SU-DHL-6 (cell line): ENCODE measurements around the gene STARD9.

ENCODE experiments used
- H2AFZ ChIP-seq: fragments of 200-600 bp; sonication (generic); 2 replicates; pipeline ENCODE4 v1.6.1; 2014; ENCODE audit warnings: low read depth, mild to moderate bottlenecking, moderate library complexity, mixed read lengths, antibody characterized with exemption, low read length; ENCODE audit not compliant: severe bottlenecking
- H3F3A ChIP-seq: fragments of 200-600 bp; shearing (Covaris generic); 2 replicates; pipeline ENCODE4 v1.6.0; 2016; ENCODE audit warnings: antibody characterized with exemption, mild to moderate bottlenecking; ENCODE audit not compliant: insufficient read depth
- H3K27ac ChIP-seq: fragments of 200-600 bp; sonication (generic); 2 replicates; pipeline ENCODE4 v1.5.1; 2016; ENCODE audit warnings: low read depth, mild to moderate bottlenecking, low read length, moderate library complexity, mixed read lengths
- H3K27me3 ChIP-seq: fragments of 200-600 bp; sonication (generic), shearing (Covaris generic); 2 replicates; pipeline ENCODE4 v1.6.0; 2014; ENCODE audit warnings: mild to moderate bottlenecking, low read length
- H3K36me3 ChIP-seq: fragments of 200-600 bp; sonication (generic); 2 replicates; pipeline ENCODE4 v1.6.1; 2014; ENCODE audit warnings: mild to moderate bottlenecking, low read length, mixed read lengths
- H3K4me2 ChIP-seq: fragments of 300-600, 200-600 bp; shearing (Covaris generic), sonication (generic); 2 replicates; pipeline ENCODE4 v1.6.0; 2014; ENCODE audit warnings: low read length, low read depth, mild to moderate bottlenecking; ENCODE audit not compliant: poor library complexity, severe bottlenecking
- H3K4me3 ChIP-seq: fragments of 200-600 bp; sonication (generic); 2 replicates; pipeline ENCODE4 v1.5.1; 2014; ENCODE audit warnings: antibody characterized with exemption, low read length, mild to moderate bottlenecking, mixed read lengths; ENCODE audit not compliant: insufficient read depth, poor library complexity, severe bottlenecking
- H3K79me2 ChIP-seq: fragments of 200-600 bp; sonication (generic); 2 replicates; pipeline ENCODE4 v1.6.1; 2014; ENCODE audit warnings: mild to moderate bottlenecking, low read length, moderate library complexity; ENCODE audit not compliant: insufficient read depth
- H3K9ac ChIP-seq: fragments of 200-600 bp; sonication (generic); 2 replicates; pipeline ENCODE4 v1.7.0; 2014; ENCODE audit warnings: mild to moderate bottlenecking, low read length
- H3K9me2 ChIP-seq: fragments of 200-600 bp; sonication (generic); replicated peaks from 2 replicates; pipeline ENCODE4 v1.6.1; 2014; ENCODE audit warnings: low read length; ENCODE audit not compliant: insufficient read depth
- H3K9me3 ChIP-seq: fragments of 200-600 bp; sonication (generic); 2 replicates; pipeline ENCODE4 v1.6.1; 2014; ENCODE audit warnings: low read length, mixed read lengths; ENCODE audit not compliant: insufficient read depth
- H4K20me1 ChIP-seq: fragments of 200-600 bp; sonication (generic); 2 replicates; pipeline ENCODE4 v1.6.1; 2014; ENCODE audit warnings: low read depth, mild to moderate bottlenecking, antibody characterized with exemption, low read length, moderate library complexity, mixed read lengths
- EZH2phosphoT487 ChIP-seq: fragments of 200-600 bp; sonication (generic), shearing (Covaris generic); conservative IDR thresholded peaks from 2 replicates; pipeline ENCODE4 v1.6.1; 2018; ENCODE audit warnings: mild to moderate bottlenecking, antibody characterized with exemption, low read length, moderate library complexity, mixed read lengths
- TF ChIP-seq, protein P1 (sequence below): fragments of 200-600 bp; sonication (generic); IDR thresholded peaks from one replicate; pipeline ENCODE4 v1.5.1; 2017; ENCODE audit warnings: antibody characterized with exemption, mild to moderate bottlenecking, low read length, moderate library complexity; ENCODE audit not compliant: insufficient read depth, poor library complexity, severe bottlenecking

The STARD9 gene

DNA sequence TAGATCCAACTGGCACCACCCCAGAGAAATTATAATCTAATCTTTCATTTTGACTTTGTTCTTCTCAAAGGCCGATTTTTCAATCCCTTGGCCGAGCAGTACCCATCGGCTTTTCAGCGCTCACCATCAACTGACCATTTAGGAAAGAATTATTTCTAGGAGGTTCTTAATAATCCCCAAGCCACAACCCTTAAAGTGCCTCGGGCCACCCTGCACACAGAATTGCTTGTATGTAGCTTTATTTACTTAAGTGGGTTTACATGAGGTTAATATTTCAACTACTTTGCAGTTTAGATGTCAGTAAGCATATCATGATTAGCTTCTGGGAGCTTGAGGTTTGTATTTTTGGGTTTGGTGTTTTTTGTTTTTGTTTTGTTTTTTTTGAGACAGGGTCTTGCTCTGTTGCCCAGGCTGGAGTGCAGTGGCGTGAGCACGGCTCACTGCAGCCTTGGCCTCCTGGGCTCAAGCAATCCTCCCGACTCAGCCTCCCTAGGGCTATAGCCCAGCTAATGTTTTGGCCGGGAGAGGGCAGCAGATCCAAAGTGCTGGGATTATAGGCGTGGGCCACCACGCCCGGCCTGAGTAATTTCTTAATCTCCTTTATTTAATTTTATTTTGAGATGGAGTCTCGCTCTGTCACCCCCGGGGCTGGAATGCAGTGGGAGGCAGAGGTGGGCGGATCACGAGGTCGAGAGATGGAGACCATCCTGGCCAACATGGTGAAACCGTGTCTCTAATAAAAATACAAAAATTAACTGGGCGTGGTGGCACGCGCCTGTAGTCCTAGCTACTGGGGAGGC, 162.3 kb downstream of the STARD9 start:
- Histone ChIP-seq H2AFZ (peak overlapping the region; percentile 94), H3F3A (peaks cover 6% of the 10 kb centered on the region), H3K4me2 (peak overlapping the region; percentile 84), H3K9ac (peak overlapping the region; percentile 85), H3K79me2 (no peaks in the 10 kb centered on the region; the same call in 1 of the 2 replicates), H3K4me3 (peak overlapping the region; percentile 86), H3K27ac (peak overlapping the region; percentile 59), H3K9me2 (no peaks in the 10 kb centered on the region), H4K20me1 (no peaks in the 10 kb centered on the region), H3K9me3 (no peaks in the 10 kb centered on the region), H3K27me3 (no peaks in the 10 kb centered on the region), H3K36me3 (no peaks in the 10 kb centered on the region)
- TF ChIP-seq, protein P1, sequence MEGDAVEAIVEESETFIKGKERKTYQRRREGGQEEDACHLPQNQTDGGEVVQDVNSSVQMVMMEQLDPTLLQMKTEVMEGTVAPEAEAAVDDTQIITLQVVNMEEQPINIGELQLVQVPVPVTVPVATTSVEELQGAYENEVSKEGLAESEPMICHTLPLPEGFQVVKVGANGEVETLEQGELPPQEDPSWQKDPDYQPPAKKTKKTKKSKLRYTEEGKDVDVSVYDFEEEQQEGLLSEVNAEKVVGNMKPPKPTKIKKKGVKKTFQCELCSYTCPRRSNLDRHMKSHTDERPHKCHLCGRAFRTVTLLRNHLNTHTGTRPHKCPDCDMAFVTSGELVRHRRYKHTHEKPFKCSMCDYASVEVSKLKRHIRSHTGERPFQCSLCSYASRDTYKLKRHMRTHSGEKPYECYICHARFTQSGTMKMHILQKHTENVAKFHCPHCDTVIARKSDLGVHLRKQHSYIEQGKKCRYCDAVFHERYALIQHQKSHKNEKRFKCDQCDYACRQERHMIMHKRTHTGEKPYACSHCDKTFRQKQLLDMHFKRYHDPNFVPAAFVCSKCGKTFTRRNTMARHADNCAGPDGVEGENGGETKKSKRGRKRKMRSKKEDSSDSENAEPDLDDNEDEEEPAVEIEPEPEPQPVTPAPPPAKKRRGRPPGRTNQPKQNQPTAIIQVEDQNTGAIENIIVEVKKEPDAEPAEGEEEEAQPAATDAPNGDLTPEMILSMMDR: no peak
- no peak for TF ChIP-seq EZH2phosphoT487

DNA sequence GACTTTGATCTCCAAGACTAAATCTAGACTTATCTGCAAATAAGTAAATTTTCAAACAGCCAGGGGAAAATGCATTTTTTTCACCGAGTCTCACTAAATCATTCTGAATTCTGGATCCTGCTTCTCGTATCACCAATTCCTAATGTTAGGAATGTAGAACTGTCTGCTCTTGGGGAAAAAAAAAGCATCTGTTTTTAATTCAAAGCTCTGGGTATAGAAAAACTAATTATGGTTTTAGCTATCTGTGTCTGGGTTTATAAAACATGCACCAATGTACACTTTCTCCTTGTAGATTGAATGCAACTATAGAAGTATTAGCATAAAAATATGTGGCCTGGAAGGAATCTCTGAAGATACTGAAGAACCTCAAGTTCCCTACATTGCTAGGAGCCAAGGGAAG, 166.3 kb downstream of the STARD9 start:
- Histone ChIP-seq H3K27ac (no peak overlapping the region), H3K9me2 (no peaks in the 10 kb centered on the region), H3K79me2 (no peaks in the 10 kb centered on the region), H4K20me1 (no peaks in the 10 kb centered on the region), H3K4me2 (no peak overlapping the region), H3K9ac (no peak overlapping the region), H3K27me3 (no peaks in the 10 kb centered on the region), H3K4me3 (no peak overlapping the region), H3K9me3 (no peaks in the 10 kb centered on the region), H3K36me3 (no peaks in the 10 kb centered on the region), H2AFZ (no peak overlapping the region), H3F3A (peaks cover 6% of the 10 kb centered on the region)
- TF ChIP-seq EZH2phosphoT487: no peak
- TF ChIP-seq, protein P1: no peak

DNA sequence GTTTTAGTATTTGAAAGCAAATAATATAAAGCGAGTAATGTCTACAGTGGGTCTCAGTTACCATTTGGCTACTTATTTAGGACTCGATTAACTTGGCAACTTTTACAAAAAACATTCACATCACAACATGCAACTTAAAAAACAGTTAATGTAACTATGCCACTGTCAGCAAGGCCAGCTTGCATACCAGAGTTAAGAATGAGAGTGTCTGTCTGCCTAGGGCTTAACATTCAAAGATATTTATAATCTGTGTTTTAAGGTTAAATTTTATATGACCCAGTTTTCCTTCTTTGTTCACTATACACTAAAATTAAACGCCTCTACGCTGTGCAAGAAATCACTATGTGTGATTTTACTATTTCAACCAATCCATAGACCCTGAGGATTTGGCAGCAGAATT, 166.7 kb downstream of the STARD9 start:
- Histone ChIP-seq H4K20me1 (no peaks in the 10 kb centered on the region), H3F3A (peaks cover 6% of the 10 kb centered on the region), H3K4me2 (no peak overlapping the region), H3K9me3 (no peaks in the 10 kb centered on the region), H3K27me3 (no peaks in the 10 kb centered on the region), H3K36me3 (no peaks in the 10 kb centered on the region), H3K4me3 (no peak overlapping the region), H3K27ac (no peak overlapping the region), H2AFZ (no peak overlapping the region), H3K79me2 (no peaks in the 10 kb centered on the region), H3K9me2 (no peaks in the 10 kb centered on the region), H3K9ac (no peak overlapping the region)
- TF ChIP-seq, protein P1: no peak
- no peak for TF ChIP-seq EZH2phosphoT487
